ENCODE results near the gene COL1A2.

The COL1A2 gene

DNA sequence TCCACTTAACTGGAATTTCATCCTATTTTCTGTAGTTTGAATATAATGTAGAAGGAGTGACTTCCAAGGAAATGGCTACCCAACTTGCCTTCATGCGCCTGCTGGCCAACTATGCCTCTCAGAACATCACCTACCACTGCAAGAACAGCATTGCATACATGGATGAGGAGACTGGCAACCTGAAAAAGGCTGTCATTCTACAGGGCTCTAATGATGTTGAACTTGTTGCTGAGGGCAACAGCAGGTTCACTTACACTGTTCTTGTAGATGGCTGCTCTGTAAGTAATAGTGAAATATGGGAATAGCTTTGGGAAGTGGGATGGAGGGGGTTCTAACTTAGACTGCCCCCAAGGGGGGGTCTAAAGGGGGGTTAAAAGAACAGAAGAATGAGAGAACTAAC lies 34.5 kb downstream of the COL1A2 start:
- H3K27me3 ChIP-seq: no peaks in the 10 kb centered on the region
- H3K36me3 ChIP-seq: no peaks in the 10 kb centered on the region
- no peak overlapping the region for H3K4me3 ChIP-seq (ENCODE audit: low read depth in 1 of 2, low read length in 1 of 2)
- TF ChIP-seq, protein P1, sequence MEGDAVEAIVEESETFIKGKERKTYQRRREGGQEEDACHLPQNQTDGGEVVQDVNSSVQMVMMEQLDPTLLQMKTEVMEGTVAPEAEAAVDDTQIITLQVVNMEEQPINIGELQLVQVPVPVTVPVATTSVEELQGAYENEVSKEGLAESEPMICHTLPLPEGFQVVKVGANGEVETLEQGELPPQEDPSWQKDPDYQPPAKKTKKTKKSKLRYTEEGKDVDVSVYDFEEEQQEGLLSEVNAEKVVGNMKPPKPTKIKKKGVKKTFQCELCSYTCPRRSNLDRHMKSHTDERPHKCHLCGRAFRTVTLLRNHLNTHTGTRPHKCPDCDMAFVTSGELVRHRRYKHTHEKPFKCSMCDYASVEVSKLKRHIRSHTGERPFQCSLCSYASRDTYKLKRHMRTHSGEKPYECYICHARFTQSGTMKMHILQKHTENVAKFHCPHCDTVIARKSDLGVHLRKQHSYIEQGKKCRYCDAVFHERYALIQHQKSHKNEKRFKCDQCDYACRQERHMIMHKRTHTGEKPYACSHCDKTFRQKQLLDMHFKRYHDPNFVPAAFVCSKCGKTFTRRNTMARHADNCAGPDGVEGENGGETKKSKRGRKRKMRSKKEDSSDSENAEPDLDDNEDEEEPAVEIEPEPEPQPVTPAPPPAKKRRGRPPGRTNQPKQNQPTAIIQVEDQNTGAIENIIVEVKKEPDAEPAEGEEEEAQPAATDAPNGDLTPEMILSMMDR (IDR thresholded peaks at IDR 0.05): no peak
- no peak overlapping the region for H3K27ac ChIP-seq
- H3K9me3 ChIP-seq: no peaks in the 10 kb centered on the region
- no peaks in the 10 kb centered on the region for H3K4me1 ChIP-seq (ENCODE audit: control insufficient read depth in 1 of 2, insufficient read depth in 1 of 2, low read depth in 1 of 2, low read length in 1 of 2)

DNA sequence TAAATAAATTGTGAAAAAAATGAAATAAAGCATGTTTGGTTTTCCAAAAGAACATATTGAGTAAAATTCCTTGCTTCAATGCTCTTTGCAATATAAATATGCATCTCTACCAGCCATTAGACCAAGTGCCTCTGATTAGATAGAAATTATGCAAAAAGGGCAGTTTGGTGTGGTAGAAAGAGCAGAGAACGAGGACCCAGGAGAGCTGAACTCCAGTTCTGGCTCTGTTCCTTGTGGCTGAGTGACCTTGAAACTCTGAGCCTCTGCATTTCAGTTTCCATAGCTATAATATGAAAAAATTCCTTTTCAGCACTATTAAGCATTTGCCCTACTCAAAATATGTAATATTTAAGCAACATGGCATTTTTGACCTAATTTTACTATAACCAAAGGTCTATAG lies 36.5 kb downstream of the COL1A2 start:
- Histone ChIP-seq H3K4me3 (ENCODE audit: low read depth in 1 of 2, low read length in 1 of 2) (no peak overlapping the region), H3K27me3 (no peaks in the 10 kb centered on the region), H3K36me3 (no peaks in the 10 kb centered on the region), H3K27ac (no peak overlapping the region), H3K4me1 (ENCODE audit: control insufficient read depth in 1 of 2, insufficient read depth in 1 of 2, low read depth in 1 of 2, low read length in 1 of 2) (no peaks in the 10 kb centered on the region), H3K9me3 (no peaks in the 10 kb centered on the region)
- TF ChIP-seq, protein P1 (IDR thresholded peaks at IDR 0.05): no peak

GRCh38 chr7:94431619-94432280 lies 37.1 kb downstream of the COL1A2 start:
- Histone ChIP-seq H3K4me3 (ENCODE audit: low read depth in 1 of 2, low read length in 1 of 2) (no peak overlapping the region), H3K27me3 (peaks cover 5% of the 10 kb centered on the region), H3K4me1 (ENCODE audit: control insufficient read depth in 1 of 2, insufficient read depth in 1 of 2, low read depth in 1 of 2, low read length in 1 of 2) (no peaks in the 10 kb centered on the region), H3K27ac (no peak overlapping the region), H3K9me3 (no peaks in the 10 kb centered on the region), H3K36me3 (no peaks in the 10 kb centered on the region)
- TF ChIP-seq, protein P1 (IDR thresholded peaks at IDR 0.05): no peak

DNA sequence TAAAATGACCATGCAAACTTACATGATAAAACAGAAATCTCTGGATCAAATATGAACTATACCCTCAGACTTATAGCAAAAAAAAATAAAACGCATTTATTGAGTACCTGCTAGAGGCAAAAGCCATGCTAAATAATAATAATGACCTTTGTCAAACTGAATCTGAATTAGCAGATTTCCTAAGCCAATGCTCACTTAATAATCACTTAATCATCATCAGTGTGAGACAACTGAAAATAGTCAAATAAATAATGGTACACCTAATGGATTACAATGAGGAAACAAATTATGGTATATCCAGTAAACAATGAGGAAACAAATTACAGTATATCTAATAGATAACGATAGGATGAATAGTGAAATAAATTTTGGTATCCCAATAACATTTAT lies 37.6 kb downstream of the COL1A2 start:
- TF ChIP-seq, protein P1 (IDR thresholded peaks at IDR 0.05): no peak

GRCh38 chr7:94432817-94433216 lies 38.1 kb downstream of the COL1A2 start:
- Histone ChIP-seq H3K4me3 (ENCODE audit: low read depth in 1 of 2, low read length in 1 of 2) (no peak overlapping the region), H3K27ac (no peak overlapping the region), H3K27me3 (peaks cover 6% of the 10 kb centered on the region), H3K4me1 (ENCODE audit: control insufficient read depth in 1 of 2, insufficient read depth in 1 of 2, low read depth in 1 of 2, low read length in 1 of 2) (no peaks in the 10 kb centered on the region), H3K36me3 (no peaks in the 10 kb centered on the region), H3K9me3 (no peaks in the 10 kb centered on the region)
- TF ChIP-seq, protein P1 (IDR thresholded peaks at IDR 0.05): no peak

More for the DNA sequence above, 37.6 kb downstream of the COL1A2 start:
- no peak overlapping the region for H3K27ac ChIP-seq
- no peak overlapping the region for H3K4me3 ChIP-seq (ENCODE audit: low read depth in 1 of 2, low read length in 1 of 2)
- H3K36me3 ChIP-seq: no peaks in the 10 kb centered on the region
- peaks cover 6% of the 10 kb centered on the region for H3K27me3 ChIP-seq
- no peaks in the 10 kb centered on the region for H3K4me1 ChIP-seq (ENCODE audit: control insufficient read depth in 1 of 2, insufficient read depth in 1 of 2, low read depth in 1 of 2, low read length in 1 of 2)
- H3K9me3 ChIP-seq: no peaks in the 10 kb centered on the region

All from neutrophil (primary cell).